Activated CD4-positive, alpha-beta T cell treated with anti-CD3 and anti-CD28 coated beads for 24 hours (primary cell): ENCODE data around the gene KRT38.

ENCODE experiments used
- DNase-seq, 2 donors: peaks; one replicate each; pipeline ENCODE4 v3.0.0-alpha.2; 2020; ENCODE audit warnings: low read depth in 2 of 2

The KRT38 gene

DNA sequence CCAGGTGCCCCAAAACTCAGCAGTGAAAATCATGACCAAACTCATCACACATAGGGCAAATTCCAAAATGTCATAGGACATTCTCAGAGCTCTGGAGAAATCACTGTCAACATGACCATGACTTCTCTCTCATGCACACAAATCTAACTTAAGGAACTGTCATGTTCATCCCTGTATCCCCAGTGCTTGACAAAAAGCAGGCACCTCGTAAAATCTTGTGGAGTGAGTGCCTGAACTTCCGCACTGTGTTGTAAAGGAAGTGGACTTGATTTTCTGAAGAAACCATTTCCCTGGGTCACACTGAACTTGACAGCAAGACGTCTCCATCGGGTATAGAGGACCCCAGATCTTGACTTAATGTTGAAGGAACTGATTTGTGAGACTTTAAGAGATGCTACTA is 19.2 kb downstream of the KRT38 start:
- DNase-seq = no peak

- DNase-seq = no peak
Measured at GRCh38 chr17:41421116-41421515, 19.7 kb downstream of the KRT38 start.

- DNase-seq = no peak
Measured at GRCh38 chr17:41420134-41420533, 20.6 kb downstream of the KRT38 start.

- DNase-seq = no peak
Measured at GRCh38 chr17:41419716-41420115, 21.1 kb downstream of the KRT38 start.

DNA sequence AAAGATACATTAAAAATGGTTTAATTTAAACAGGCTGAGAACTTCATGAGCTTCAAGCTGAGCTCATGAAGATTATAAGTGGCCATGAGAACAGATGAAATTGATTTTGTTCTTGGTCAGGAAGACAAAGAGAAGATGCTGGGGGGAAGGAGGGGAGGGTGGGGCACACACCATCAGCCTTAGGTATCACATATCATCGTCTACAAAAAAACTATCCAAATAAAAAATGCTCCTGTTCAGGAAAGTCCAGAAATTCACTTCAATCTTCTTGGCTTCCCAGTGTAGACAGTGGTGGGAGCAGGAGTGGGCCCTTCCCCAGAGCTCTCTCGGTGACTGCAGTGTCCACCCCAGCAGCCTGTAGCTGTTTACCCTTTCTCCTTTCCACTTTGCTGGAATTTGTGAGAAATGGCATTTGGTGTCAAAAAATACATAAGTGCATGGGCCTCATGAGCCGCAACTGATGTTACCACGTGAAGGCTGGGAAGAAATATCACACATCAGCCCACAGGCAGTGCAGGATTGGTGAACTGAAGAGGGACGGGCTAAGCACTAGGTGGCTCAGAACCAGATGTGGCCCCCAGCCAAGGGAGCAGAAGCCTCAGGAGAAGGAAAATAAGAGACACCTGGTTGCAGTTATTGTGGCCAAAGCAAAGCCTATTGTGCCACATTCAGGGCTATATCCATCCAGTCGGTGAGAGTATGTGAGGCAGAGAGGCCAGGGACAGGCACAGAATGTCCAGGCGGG is 22.5 kb downstream of the KRT38 start:
- no peak for DNase-seq

- no peak for DNase-seq
Measured at GRCh38 chr17:41417576-41418015, 23.2 kb downstream of the KRT38 start.

- DNase-seq = no peak
Measured at GRCh38 chr17:41417127-41417526, 23.7 kb downstream of the KRT38 start.

- DNase-seq = no peak
Measured at GRCh38 chr17:41416479-41416878, 24.3 kb downstream of the KRT38 start.

GRCh38 chr17:41415833-41416335 is 24.9 kb downstream of the KRT38 start:
- no peak for DNase-seq

GRCh38 chr17:41415411-41415810 is 25.4 kb downstream of the KRT38 start:
- no peak for DNase-seq

GRCh38 chr17:41413982-41414381 is 26.8 kb downstream of the KRT38 start:
- DNase-seq = no peak

DNA sequence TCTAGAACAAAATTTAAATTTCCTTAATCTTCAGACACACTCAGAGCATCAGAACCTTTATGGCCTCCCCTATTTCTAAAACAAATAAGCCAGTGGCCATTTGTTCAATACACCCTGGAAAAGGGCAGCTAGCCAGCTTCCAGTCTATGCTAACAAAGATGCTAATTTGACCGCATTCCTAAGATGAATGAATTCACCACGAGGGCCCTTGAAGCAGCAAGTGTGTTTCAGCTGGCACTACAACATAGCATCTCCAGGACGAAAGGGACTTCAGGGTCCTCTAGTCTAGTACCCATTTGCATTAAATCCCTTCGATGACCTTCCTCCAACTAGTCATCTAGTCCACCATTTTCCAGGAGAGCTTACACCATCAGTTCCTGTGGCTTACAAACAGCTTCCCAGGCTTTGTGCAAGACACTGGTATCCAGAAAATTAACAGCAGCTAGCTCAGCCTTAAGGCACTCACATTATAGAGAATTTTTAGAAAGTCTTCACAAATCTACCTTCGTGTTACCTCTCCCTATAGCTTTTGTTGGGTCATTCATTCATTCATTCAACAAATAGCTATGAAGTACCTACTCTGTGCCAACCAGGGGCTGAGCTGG is 27.3 kb downstream of the KRT38 start:
- no peak for DNase-seq

GRCh38 chr17:41411072-41411840 is 29.5 kb downstream of the KRT38 start:
- no peak for DNase-seq

DNA sequence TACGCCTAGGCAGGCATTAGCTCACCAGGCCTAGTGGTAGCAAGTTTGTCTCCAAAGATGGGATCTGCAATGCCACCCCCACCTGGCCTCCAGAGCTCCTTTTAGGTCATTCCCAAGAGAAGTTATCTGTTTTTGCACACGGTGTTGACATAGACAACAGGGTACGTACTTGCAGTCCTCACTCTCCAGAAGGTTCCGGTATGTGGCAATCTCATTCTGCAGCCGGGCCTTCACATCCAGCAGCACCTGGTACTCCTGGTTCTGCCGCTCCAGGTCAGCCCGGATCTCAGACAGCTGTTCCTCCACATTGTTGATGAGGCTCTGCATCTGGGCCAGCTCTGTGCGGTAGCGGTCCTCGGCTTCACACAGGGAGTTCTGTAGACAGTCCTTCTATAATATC is 33.6 kb downstream of the KRT38 start:
- DNase-seq = no peak

DNA sequence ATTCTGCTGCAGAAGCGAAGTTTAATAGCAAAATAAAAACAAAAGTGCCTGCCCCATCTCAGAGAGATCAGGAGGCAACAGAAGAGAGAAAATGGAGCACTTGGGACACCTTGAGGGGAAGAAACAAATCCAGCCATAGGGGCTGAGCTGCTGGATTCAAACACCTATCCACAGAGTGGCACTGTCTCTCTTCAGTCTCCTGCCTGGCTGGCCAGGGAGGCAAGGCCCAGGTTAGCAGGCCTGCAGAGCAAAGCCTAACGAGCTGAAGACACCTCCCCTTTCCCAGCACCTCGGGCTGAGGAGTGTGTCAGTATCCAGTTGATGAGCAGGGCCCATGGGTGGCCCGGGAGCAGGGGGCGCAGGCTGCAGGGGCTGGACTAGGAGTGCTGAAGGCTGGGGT is 34.6 kb downstream of the KRT38 start:
- no peak for DNase-seq

DNA sequence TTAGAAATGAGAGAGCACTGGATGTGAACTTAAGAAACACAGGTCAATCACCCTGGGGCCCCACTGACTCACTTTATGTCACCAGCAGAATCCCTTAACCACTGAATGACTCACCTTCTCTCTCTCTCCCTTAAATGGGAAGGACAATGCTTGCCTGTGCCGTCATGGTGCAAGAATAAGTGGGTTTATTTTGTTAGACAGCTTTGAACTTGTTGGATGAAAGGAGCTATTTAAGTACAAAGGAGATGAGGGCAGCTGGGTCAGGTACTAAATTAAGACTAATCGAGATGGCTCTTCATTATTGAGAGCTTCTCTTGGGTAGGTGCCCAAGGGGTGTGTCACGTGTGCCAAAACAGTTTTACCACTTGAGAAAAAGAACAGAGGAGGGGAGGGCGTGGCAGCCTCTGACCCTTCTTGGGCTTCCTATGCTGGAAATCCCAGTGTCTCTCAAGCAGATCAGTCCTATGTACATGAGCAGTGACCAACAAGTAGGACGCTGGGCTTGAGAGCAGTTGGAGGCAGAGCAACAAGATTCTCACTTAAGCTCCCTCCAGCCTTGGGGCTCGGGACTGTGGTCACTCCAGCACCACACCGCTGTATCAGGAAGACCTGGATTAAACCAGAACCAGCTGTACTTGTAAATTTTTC is 36.6 kb downstream of the KRT38 start:
- DNase-seq = peak in 1 of 2 donors; percentile 12

- DNase-seq = peak in 1 of 2 donors; percentile 31
Measured at GRCh38 chr17:41403404-41404023, 37.3 kb downstream of the KRT38 start.

DNA sequence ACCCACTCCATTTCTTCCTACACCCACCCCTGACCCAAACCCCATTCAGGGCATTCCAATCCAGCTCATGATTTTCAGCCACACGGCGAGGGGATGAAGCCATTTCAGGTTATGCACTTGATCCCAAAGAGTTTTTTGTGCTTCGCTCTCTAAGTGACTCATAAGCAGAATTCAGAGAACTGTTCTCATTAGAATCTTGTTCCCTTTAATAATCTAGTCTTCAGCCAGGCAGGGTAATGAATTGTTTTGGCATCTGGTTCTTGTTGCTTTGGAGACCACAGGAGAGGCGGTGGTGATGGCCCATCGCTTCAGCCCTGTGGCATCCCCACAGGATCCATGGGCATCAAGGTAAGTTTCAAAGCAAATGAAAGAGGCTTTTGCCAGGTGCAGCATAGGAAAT is 38.6 kb downstream of the KRT38 start:
- DNase-seq = no peak

DNA sequence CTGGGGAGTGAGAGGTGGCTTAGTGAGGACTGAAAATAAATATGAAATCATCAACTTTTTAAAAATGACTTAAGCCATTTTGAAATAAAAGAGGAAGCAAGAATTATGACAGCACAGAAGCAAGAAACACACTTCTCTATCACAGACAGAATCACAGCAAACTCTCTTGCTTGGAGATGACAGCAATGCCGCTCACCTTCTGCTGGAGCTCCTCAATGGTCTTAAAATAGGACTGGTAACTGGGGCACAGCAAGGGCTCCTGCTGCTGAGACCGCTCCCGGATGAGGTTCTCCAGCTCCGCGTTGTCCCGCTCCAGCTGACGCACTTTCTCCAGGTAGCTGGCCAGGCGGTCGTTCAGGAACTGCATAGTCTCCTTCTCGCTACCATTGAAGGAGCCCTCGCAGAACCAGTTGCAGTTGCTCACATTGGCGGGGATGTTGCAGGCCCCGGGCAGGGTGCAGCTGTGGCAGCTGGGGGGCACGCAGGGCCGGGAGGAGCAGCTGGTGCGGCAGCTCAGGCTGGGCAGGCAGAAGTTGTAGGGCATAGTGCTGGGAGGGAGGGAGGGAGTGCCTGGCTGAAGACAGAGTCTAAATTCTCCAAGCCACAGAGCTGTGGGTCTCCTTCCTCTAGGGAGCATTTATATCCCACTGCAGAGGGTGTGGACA is 43.7 kb downstream of the KRT38 start, which contains the start of gene KRT31:
TSS of gene KRT31 (minus strand) at position 613 of the 665 bp plus-strand sequence. CDS start at position 544, 69 bp downstream.
- DNase-seq = no peak

- no peak for DNase-seq
Measured at GRCh38 chr17:41396340-41396739, 44.4 kb downstream of the KRT38 start.

GRCh38 chr17:41395611-41396010 is 45.2 kb downstream of the KRT38 start:
- no peak for DNase-seq
